A204.1 (cell line): ENCODE results near the gene UROC1.

ENCODE experiments used
- FAIRE-seq: peaks from 2 replicates; lab custom pipeline; 2012; peaks lifted over from hg19 to GRCh38; lab: Jason Lieb, UNC

The UROC1 gene

GRCh38 chr3:126530171-126531050, 12.8 kb upstream of the UROC1 start:
- FAIRE-seq, result no peak

DNA sequence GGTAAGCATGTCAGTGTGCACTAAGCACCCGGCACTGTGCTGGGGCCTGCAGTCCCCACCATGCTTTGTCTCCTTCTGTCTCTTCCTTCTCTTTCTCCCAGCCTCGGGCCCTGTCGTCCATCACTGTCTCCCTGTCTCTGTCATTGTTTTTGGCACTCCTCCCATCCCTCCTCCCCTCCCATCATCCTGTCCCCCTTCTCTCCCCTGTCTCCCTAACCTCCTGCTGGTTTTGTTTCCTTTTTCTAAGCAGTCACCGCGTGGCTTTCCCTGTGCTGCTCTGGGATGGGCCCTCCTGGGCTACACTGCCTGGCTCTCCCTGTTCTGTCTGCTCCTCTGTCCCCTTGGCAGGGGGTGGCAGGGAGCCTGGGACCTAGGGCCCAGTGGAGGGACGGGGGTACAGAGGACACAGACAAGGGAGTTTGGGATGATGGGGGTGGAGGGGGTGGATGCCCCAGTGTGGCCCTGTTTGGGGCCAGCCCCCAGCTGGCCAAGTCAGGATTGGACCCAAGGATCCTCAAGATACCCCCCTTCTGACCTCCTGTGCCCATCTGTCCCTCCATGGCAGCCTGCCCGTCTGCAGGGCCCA, 12.1 kb upstream of the UROC1 start:
- FAIRE-seq, result no peak

GRCh38 chr3:126528800-126529541, 11.4 kb upstream of the UROC1 start:
- no peak for FAIRE-seq

DNA sequence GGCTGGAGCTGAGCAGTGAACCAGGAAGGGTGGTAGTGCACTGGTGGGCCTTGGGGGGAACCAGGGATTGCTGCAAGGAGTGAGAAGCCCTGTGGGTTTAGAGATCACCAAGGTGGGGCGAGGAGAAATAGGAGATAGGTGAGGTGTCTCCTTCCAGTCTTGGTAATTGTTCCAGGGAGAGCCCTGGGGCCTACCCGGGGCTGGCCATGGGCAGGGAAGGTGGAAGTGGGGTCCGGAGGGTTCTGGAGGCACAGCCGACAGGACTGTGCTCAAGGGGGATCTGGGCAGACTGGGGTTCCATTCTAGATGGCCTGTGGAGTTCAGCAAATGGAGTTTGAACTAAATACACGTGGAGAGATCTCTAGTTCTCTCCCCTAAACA, 10.8 kb upstream of the UROC1 start:
- FAIRE-seq, result no peak

DNA sequence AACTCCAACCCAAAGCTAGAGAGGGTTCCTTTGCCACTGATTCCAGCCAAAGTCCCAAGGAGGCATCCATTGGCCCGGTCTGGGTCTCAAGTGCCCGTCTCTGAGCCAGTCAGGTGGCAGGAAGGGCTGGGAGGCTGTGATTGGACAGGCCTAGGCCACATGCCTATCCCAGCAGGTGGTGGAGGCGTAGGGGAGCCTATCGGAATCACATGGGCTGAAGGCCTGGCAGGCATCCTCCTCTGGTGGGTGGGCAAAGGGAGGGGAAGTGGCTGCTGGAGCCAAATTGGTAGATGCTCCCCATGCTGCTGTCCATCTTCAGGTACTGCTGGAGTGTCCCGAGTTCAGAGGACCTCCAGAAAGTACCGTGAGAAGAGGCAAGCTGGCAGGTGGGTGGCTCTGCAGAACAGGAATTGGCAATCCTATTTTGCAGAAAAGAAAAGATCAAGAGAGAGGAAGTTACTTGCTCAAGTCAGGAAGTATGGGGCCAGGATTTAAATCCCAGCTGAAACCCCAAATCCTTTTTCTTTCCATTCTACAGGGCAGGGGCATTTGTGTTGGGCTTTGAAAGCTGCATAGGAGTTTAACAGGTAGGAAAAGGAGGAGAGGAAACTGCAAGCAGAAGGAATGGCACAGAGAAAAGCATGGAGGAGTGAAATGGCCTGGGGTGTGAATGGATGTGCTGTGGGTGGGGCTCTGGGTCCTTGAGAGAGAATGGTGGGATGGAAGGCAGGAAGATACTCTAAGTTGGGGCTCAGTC, 10.1 kb upstream of the UROC1 start:
- no peak for FAIRE-seq

- FAIRE-seq, result no peak
Observed at GRCh38 chr3:126527006-126527405, 9.4 kb upstream of the UROC1 start.

DNA sequence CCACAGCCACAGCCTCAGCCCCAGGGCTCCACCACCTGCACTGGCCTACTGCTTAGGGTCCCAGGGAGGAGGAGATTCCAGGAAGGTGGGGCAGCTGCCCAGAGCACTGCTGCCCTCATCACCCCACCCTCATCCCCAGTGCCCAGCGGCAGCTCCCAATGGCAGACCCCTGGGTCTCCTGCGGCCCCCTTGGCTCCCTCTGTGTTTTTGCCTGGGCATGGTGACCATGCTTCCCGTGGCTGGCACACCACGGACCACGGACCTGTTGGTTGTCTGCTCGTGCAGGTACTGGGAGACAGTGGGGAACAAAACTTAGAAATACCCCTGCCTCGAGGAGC, 9.1 kb upstream of the UROC1 start:
- no peak for FAIRE-seq

GRCh38 chr3:126525853-126526667, 8.5 kb upstream of the UROC1 start:
- no peak for FAIRE-seq

GRCh38 chr3:126525091-126525852, 7.7 kb upstream of the UROC1 start:
- no peak for FAIRE-seq

- FAIRE-seq, result no peak
Observed at GRCh38 chr3:126524429-126524988, 6.9 kb upstream of the UROC1 start.

GRCh38 chr3:126523745-126524428, 6.3 kb upstream of the UROC1 start, which contains the start of gene CHST13:
Gene CHST13, plus strand, starts transcription at chr3:126524155. Its CDS starts 178 bp downstream, at chr3:126524333.
- no peak for FAIRE-seq

DNA sequence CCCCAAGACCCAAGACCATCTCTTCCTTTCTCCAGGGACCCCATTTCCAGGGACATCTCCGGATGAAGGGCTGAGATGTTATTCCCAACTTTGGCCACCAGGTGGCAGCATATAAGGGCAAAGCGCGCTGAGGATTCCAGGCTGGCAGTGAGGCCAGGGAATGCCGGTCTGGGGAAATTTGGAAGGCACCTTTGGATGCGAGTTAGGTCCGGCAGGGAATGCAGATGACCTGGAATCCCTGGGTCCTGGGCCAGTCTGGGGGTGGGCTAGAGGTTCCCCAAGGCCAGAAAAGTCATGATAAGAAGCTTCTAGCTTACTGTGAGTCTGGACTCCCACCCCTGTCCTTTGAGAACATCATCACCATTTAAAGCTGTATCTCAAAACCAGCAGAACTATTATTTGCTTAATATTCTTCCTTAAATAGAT, 4.8 kb upstream of the UROC1 start:
- FAIRE-seq, result no peak

GRCh38 chr3:126521122-126521891, 3.7 kb upstream of the UROC1 start:
- FAIRE-seq, result no peak

- no peak for FAIRE-seq
Observed at GRCh38 chr3:126519506-126520455, 2.2 kb upstream of the UROC1 start.

- no peak for FAIRE-seq
Observed at GRCh38 chr3:126518779-126519177, 1.2 kb upstream of the UROC1 start.

DNA sequence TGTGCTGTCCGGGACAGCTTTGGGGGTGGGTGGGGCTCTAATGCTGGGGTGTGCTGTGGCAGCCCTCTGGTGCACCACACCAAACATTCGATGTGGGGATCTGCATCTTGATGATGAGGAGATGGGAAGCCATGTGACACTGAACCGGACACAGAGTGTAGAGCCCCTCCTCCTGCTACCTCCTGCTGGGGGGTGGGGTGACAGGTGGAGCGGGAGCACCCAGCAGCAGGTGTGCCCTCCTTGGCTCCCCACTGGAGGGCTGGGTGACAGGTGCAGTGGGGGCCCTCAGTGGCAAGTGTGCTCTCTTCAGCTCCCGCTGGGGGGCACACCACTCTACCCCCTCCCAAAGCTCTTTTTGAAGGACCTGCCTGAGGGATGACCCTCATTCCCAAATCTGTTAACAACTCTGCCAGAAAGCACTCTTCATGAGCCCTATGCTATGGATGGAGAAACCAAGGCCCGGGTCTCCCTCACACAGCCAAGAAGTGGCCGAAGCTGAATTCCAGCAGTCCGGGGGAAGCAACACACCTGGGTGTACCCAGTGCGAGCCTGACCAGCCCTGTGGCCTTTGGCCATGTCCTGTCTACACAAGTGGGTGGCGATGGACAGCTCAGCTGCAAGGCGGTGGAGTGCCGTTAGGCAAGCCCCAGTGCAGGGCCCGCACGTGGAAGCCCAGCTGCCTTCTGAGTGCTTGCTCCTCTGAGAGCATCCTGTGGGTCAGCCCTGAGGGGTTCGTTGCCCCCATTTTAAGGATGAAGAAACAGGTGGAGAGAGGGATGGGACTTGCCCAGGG, 609 bp upstream of the UROC1 start:
- FAIRE-seq, result no peak

- FAIRE-seq, result no peak
Observed at GRCh38 chr3:126516936-126517290, 660 bp downstream of the UROC1 start.
